Left colon (tissue), 2 donors: Measurements from ENCODE around the gene PCSK2. TPM values are rescaled to one million over a fixed set of nuclear protein-coding genes. Genes with fewer than 3 reads are reported as not detected.

ENCODE experiments used
- ATAC-seq: fragments of 200-7000 bp; cut with Tn5 transposase; one replicate; pipeline ENCODE4 v1.9.1; 2020; ENCODE audit warnings: mild to moderate bottlenecking, moderate library complexity
- DNase-seq, 2 donors: peaks; one replicate each; pipeline ENCODE4 v3.0.0-alpha.2; 2020
- intact Hi-C, 2 donors: fragments of 100-400 bp; cut with DNase I in 1 of 2; cut with micrococcal nuclease in 1 of 2; formaldehyde crosslinking; loops; one replicate each; pipeline versions ENCODE4 v1.11.2 to v1.14.0; 2022; cut with DNase I, micrococcal nuclease
- total RNA-seq, 2 donors: library from RNA; stranded (reverse); fragmentation: NEBNext Ultra II Directional; extraction: Animal tissue kit (Norgen Biotek cat#: 25700); gene quantifications; one replicate each; pipeline ENCODE4 v1.2.1, GENCODE V29; 2021
- donor health status: DM: no; HTN: no; CAD: no.
- donor health status: DM: yes; HTN: yes; CAD: no.

Gene PCSK2
- total RNA-seq, 2 donors from 2014 or later = 1.3 to 1.8 TPM

- no peak for DNase-seq
- intact Hi-C loops = no loop called here
- ATAC-seq = no peak
These were observed 2.4 kb downstream of the PCSK2 start for GRCh38 chr20:17229256-17229655.

DNA sequence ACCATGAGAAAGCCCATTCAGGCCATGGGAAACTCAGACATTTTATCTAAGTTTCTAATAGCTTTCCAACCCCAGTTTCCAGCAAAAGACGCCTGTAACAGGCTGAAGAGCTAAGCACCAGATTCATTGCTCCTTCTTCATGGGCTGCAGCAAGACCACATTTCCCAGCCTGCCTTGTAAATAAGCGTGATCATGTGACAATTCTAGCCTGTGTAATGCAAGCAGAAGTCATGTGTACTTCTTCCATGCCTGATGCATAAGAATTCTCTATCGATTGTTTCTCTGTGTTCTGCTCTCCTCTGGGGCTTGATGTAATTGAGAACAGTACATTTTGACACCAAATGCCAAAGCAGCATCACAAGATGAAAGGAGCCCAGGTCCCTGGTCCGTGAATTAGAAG is 6.8 kb downstream of the PCSK2 start:
- no peak for DNase-seq
- intact Hi-C loops = no loop called here
- ATAC-seq = no peak

GRCh38 chr20:17236766-17237165 is 9.9 kb downstream of the PCSK2 start:
- ATAC-seq (no peak), DNase-seq (no peak)
- intact Hi-C loops = no loop called here

GRCh38 chr20:17248224-17248623 is 21.4 kb downstream of the PCSK2 start:
- no peak for DNase-seq
- no peak for ATAC-seq
- intact Hi-C loops = no loop called here

GRCh38 chr20:17262786-17263185 is 35.9 kb downstream of the PCSK2 start:
- DNase-seq (no peak), ATAC-seq (no peak)
- intact Hi-C loops = no loop called here

- ATAC-seq = no peak
- intact Hi-C loops = no loop called here
- no peak for DNase-seq
These were observed 46.9 kb downstream of the PCSK2 start for GRCh38 chr20:17273717-17274116.

DNA sequence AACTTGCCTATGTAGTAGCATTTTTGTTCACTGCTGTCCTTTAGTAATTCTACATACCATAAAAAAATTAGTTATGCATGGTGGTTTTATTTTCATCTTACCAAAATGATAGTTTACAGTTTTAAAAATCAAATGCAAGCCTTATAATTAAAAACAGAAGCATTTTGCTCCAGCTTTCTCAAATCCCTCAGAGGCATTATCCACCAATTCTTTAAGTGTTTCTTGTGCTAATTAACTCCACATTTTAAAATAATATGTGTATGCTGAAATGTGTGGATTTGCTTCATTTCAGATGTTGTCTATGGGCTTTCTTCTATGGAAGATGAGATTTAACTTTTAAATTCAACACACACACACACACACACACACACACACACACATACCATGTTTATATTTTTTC is 49.3 kb downstream of the PCSK2 start:
- ATAC-seq = no peak
- intact Hi-C loops = no loop called here
- no peak for DNase-seq

- no peak for ATAC-seq
- DNase-seq = peak in 1 of 2 donors; percentile 17
- intact Hi-C loops = no loop called here
These were observed 54.6 kb downstream of the PCSK2 start for GRCh38 chr20:17281478-17281877.

DNA sequence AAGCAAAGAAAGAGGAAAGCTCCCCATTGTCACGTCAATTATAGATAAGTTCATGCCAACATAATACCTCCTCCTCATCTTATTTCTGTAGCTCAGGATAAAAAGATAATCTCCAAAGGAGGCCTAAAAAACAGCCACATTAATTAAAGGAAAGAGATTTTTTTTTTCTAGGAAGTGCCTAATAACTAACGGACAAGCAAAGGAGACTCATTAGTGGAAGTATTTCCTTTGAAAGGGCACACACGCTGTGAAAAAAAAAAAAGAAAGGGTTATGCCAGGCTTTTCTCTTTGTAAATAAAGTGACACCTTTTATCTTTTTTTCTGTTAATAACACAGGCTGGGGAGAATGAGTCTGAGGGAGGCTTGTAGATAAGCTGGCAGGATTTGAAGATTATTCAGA is 55.7 kb downstream of the PCSK2 start:
- ATAC-seq = no peak
- intact Hi-C loops = no loop called here
- DNase-seq = no peak

DNA sequence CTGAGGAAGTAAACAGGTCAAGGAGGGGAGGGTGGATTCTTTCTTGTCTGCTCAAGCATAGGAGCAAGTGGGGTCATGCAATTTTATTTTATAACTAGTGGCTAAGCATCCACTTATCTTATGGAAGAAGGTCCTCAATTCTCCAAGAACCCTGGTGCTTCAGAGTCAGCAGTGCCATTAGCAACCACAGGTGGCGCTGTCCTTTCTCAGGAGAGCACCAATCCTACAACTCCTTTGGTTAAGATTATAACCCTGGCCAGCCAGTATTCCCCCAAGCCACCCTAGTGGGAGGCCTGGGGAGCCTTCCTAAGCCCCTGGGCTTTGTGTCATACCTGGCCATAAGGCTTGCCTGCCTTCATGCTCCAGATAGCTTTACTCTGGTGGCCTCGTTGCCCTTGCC is 60.7 kb downstream of the PCSK2 start:
- no peak for DNase-seq
- no peak for ATAC-seq
- intact Hi-C loops = no loop called here

DNA sequence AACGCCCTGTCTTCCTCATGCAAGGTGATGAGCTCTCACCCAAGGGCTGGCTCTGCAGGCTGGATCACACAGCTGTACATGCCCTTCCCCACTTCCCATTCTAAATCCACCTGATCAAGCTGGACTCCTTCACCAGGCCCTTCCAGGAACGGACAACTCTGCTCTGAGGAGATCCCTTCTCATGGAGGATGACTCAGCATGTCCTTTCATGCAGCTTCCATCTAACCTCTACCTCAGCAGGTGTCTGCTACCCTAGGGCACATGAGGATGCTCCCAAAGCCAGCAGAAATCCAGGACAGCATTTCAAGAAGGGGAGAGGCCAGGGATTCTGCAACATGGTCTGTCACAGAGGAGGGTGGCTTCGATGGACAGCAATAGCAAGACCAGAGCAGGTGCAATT is 61.2 kb downstream of the PCSK2 start:
- ATAC-seq = no peak
- intact Hi-C loops = no loop called here
- no peak for DNase-seq

DNA sequence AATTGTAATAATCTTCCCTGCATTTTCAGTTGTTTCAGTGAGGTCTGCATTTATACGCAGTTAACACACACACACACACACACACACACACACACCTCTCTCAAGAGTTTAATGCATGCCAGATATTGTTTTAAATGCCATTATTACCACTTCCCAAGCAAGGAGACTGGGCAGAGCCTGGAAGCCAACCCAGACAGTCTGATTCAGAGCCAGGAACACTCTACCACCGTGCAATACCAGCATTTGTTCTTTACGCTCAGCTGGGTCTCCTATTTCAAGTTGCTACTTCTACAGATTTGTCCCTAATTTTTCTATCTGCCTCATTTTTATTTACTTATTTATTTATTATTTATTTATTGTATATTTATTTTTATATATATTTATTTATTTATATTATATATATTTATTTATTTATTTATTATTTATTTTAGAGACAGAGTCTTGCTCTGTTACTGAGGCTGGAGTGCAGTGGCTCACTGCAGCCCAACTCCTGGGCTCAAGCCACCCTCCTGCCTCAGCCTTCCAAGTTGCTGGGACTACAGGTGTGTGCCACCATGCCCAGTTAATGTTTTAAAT is 68.4 kb downstream of the PCSK2 start:
- no peak for DNase-seq
- no peak for ATAC-seq
- intact Hi-C loops = no loop called here

- intact Hi-C loops = no loop called here
- no peak for ATAC-seq
- no peak for DNase-seq
These were observed 69.2 kb downstream of the PCSK2 start for GRCh38 chr20:17295991-17296390.

GRCh38 chr20:17298171-17298570 is 71.3 kb downstream of the PCSK2 start:
- intact Hi-C loops = no loop called here
- DNase-seq (no peak), ATAC-seq (no peak)

- intact Hi-C loops = no loop called here
- DNase-seq (no peak), ATAC-seq (no peak)
These were observed 71.9 kb downstream of the PCSK2 start for GRCh38 chr20:17298751-17299150.

DNA sequence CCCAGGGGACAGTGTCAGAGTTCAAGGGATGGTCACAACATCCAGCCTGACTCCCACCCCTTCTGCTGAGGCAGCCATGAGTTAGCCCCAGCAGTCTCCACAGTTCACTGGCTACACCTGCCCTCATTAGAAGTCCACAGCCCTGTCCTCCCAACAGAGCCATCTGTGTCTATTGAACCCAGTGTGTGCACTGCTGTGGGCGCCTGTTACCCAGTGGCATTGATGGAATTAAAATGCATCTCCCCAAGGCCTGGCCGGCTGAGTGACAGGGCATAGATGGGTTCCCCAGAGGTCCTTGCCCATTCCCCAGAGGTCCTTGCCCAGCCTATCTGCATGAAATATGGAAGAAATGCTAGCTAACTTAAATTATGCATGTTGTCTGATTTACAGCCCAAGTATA is 73.3 kb downstream of the PCSK2 start:
- no peak for ATAC-seq
- no peak for DNase-seq
- intact Hi-C loops = no loop called here

DNA sequence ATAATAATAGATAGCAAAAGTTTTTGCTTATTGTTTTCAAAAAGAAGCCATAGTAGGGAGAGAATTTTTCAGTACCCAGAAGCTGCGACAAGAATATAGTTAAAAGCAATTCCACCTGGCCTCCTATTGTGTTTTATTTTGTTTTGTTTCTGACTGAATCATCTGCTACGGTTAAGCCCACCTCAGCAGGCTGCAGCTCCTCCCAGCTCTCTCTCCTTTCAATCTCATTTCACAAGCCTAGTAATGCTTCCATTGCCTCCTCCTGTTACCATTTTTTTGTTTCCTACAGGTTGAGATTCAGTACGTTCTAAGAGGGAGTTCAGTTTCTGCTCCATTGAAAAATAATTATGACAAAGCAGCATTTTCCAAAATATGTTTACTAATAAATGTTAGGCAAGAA is 77.9 kb downstream of the PCSK2 start:
- DNase-seq (no peak), ATAC-seq (no peak)
- intact Hi-C loops = no loop called here

- ATAC-seq (no peak), DNase-seq (no peak)
- intact Hi-C loops = no loop called here
These were observed 79.6 kb downstream of the PCSK2 start for GRCh38 chr20:17306427-17306826.

DNA sequence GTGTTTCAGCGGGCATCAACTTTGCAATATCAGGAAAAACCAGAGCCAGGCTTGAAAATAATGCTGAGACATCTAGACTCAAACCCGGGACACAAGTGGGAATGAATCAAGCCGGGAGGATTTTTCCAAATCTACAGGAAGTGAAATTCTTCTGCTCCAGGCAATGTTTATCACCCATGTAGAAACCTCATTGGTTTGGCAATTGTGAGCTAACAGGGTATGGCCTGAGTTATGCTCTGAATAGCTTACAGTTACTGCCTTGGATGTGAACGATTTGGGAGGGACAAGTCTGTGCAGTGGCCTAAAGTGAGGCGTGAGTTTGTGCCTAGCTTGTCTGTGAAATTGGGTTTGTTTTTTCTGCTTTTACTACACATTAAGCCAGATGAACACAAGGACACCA is 87.4 kb downstream of the PCSK2 start:
- ATAC-seq = no peak
- DNase-seq = no peak
- intact Hi-C loops = no loop called here

GRCh38 chr20:17315407-17316231 is 88.8 kb downstream of the PCSK2 start:
- ATAC-seq (no peak), DNase-seq (no peak)
- intact Hi-C loops = no loop called here
